OCI-LY1 (cell line): Measurements from ENCODE around the gene RALGDS.

Experiments
- EZH2 ChIP-seq: fragments of 200-600 bp; sonication (generic), shearing (Covaris generic); IDR thresholded peaks from 2 replicates; pipeline ENCODE4 v1.8.0; 2017; ENCODE audit warnings: borderline replicate concordance, mixed run types, mild to moderate bottlenecking, antibody characterized with exemption, low read length, moderate library complexity, mixed read lengths
- TF ChIP-seq, protein P1 (sequence below): fragments of 200-600 bp; sonication (generic), shearing (Covaris generic); IDR thresholded peaks from 2 replicates; pipeline ENCODE4 v1.5.1; 2017; ENCODE audit warnings: mild to moderate bottlenecking, antibody characterized with exemption, low read length, moderate library complexity, mixed read lengths

DNA sequence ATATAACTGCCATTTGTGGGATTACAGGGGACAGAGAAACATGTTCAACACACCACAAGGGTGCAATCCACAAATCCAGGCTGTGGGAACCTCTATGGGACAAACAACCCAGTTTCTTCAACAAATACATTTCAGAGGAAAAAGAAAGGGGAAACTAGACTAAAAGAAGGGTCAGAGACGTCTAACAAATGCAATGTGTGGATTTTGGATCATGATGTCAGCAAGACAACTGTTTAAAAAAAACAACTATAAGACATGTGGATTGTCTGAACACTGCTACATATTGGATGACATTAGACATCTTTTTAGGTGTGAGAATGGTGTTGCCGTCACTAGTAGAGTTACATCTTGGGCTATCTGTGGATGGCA is 3.9 kb upstream of the RALGDS start:
- TF ChIP-seq, protein P1, sequence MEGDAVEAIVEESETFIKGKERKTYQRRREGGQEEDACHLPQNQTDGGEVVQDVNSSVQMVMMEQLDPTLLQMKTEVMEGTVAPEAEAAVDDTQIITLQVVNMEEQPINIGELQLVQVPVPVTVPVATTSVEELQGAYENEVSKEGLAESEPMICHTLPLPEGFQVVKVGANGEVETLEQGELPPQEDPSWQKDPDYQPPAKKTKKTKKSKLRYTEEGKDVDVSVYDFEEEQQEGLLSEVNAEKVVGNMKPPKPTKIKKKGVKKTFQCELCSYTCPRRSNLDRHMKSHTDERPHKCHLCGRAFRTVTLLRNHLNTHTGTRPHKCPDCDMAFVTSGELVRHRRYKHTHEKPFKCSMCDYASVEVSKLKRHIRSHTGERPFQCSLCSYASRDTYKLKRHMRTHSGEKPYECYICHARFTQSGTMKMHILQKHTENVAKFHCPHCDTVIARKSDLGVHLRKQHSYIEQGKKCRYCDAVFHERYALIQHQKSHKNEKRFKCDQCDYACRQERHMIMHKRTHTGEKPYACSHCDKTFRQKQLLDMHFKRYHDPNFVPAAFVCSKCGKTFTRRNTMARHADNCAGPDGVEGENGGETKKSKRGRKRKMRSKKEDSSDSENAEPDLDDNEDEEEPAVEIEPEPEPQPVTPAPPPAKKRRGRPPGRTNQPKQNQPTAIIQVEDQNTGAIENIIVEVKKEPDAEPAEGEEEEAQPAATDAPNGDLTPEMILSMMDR, result no peak
- TF ChIP-seq EZH2, result no peak
